HG02840 (cell line): Measurements from ENCODE around the gene HMCN1.

Experiments used
- ATAC-seq: cut with Tn5 transposase; IDR thresholded peaks from one replicate; pipeline ENCODE4 v1.9.1; 2021; ENCODE audit warnings: mild to moderate bottlenecking, moderate library complexity, moderate number of reproducible peaks; ENCODE audit not compliant: unreplicated experiment, low FRiP score

The HMCN1 gene

DNA sequence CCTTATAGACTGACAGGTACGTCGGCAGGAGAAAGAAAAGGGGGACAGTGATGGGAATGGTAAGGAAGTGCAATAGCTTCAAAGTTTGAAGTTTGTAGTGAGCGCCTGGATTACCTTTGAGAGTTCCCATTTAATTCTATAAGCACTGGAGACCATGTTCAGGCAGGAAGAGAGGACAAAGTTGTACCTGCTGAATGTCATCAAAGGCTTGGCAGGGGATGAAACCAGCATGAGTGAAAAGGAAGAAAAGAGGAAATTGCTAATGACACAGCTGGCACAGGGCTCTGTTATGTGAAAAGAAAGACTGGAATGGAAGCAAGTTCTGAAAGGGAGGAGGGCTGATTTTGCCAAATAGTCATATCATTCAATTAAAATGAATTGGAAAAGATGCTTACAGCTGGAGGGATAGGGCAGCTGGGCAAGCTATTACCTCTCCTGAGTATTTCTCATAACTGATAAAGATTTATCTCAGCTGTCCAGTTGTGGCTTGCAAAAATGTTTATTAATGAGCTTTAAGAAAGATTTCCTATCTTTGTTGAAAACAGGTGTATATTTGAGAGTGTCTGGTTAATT, 109.2 kb downstream of the HMCN1 start:
- ATAC-seq = no peak

DNA sequence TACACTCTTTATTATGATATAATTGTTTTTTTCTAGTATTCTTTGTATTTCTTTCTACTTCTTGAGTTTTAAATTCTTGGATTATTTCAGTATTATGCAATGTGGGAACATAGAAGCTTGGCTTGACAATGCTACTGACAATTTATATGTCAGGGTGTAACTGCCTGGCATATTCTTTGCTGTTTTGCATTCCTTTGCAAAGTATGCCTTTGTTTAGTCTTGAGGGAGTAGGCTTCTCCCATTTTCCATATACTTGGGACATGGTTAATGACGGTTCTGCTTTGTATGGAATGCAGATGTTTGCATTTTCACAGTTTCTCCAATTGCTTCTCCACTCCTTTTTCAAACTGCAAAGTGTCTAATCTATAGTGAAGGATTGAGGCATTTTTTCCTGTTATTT, 109.8 kb downstream of the HMCN1 start:
- ATAC-seq = no peak

- no peak for ATAC-seq
Observed at GRCh38 chr1:185846672-185847444, 112.7 kb downstream of the HMCN1 start.

DNA sequence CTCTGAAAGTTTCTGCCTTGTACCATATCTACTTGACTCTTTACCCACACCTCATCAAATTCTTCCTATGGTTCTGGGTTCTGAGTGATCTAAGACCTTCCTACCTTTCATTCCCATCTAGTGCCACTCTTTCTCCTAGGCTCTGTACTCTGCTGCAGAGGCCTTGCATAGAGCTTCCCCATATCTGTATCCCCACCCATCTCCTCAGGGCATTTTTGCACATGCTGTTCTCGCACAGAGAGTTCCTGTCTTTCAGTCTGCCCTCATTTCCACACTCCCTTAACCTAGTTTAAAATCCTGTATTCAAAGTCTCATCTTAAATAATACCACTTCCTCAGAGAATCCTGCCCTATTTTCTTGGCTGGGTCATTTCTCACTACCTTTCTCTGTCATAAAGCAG, 114.8 kb downstream of the HMCN1 start:
- no peak for ATAC-seq

GRCh38 chr1:185850366-185850765, 116.2 kb downstream of the HMCN1 start:
- no peak for ATAC-seq

DNA sequence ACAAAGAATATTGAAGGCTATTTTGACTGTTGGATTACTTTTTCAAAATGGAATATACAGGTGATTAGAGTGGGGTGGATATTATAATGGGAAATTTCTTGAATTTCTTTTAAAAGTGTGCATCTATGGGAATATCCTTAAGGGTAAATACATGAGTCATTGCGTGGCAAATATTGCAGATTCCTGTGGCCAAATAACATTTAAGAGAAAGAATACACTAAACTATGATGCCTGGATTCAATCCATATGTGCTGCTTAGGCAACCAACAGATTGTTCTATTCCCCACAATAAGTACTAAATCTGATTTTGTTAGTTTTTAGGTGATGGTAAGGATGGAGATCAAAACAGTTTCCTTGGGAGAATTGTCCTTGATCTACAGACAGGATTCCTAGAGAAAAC, 119.5 kb downstream of the HMCN1 start:
- ATAC-seq = no peak

- no peak for ATAC-seq
Observed at GRCh38 chr1:185856482-185856881, 122.3 kb downstream of the HMCN1 start.

DNA sequence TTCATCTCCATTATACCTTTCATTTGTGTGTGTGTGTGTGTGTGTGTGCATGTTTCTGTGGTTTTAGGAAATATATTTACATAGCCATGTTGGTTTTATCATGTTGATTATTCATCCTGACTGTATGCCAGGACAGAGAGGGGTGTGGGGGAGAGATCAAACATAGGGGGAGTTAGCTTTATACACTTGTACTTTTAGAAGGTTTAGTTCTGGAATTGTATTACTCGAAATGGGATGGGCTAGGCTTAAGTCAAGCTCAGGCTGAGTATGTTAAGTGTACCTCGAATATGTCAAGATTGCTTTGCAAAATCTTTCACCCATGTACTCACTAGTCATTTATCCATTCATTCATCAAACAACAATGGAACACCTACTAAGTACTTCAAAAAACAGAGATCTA, 123.3 kb downstream of the HMCN1 start:
- no peak for ATAC-seq

- no peak for ATAC-seq
Observed at GRCh38 chr1:185860311-185860710, 126.1 kb downstream of the HMCN1 start.

DNA sequence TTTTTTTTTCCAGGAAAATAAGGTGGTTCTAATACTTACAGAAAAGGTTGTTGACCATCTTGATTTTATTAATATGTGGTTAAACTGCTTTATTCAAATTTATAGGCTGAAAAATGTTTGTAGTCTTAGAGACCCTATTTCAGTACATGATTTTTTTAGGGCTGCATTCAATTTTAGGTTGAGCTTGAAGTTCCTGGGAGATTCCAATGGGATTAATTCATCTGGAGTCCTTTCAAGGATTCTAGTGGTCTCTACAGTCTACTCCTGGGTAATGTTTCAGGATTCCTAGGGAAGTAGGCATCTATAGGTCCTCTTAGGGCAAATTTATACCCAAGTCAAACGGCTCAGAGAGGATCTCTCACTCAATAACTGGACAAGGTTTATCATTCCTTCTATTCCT, 126.7 kb downstream of the HMCN1 start:
- no peak for ATAC-seq

GRCh38 chr1:185861630-185862029, 127.4 kb downstream of the HMCN1 start:
- ATAC-seq = no peak

GRCh38 chr1:185862235-185862634, 128.0 kb downstream of the HMCN1 start:
- ATAC-seq = no peak

DNA sequence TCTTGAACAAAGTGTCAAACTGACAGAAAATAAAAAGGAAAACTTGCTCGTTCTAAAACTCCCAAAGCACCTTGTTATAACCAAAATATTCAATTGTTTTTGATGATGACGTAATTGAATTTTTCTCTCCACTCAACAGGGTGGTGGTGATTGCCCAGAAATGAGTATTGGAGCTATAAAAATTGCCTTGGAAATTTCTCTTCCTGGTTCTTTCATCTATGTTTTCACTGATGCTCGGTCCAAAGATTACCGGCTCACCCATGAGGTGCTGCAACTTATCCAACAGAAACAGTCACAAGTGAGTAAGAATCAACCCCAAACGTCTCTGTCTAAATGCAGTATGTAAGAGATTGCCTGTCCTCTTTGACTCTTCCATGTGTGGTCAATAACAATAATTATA, 130.1 kb downstream of the HMCN1 start:
- no peak for ATAC-seq

DNA sequence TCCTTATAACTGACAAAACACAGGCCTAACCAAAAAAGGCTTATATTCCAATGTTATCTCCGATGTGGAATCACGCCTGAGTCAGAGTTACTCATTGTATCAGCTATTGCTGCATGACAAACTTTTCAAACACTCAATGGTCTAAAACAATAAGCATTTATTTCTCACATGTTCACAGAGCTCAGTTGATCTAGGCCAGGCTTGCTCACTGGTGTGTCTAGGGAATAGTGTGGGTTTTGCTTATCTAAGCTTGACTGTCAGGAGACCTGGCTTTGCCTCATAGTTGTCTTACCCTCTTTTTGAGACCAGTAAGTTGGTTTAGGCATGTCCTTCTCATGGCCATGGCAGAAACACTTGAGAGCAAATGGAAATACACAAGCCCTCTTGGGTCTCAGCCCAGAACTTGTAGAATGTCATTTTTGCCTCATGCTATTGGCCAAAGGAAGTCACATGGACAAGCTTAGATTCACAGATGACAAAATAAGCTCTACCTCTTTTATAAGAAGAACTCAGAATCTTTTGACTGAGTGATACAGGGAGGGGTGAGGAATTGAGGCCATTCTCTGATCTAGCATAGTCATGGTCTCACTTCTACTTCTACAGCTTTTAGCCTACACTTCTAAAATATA, 130.8 kb downstream of the HMCN1 start:
- no peak for ATAC-seq

DNA sequence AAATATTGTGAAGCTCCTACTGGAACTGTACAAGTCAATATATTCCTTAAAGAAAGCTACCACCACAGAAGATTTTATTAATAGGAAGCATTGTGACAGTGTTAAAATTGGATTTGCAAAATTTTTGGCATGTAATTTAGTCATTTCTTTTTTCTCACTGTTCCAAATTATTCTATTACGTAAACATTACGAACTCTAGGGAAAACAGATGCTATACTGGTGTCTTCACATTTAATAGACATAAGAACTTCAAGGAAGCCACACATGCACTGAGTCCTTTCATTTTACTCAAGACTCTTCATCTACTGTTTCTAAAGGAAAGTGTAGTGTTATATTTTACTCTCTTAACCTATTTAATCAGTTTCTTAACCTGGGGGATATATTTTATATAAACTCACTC, 135.4 kb downstream of the HMCN1 start:
- no peak for ATAC-seq

DNA sequence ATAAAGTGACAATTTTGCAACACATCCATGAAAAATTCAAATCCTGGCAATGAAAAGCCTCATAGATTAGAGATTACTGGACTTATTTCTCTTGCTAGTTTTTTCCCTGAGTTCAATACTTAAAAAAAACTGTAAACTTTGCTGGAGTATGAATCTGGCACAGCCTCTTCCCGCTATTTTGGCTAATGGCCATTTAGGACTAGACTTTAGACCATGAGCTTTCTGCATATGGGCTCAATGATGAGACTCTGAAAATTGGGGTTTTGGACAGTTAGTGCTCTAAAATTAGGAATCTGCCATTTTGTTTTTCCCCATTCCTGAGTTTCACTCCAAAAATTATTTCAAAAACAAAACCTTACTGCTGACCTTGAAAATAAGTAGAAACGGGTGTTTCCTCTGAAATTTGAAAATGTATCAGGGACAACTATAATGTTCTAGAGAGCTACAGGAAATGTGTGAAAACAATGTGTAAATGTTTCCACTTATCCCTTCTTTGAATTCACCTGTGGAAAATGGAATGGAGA, 137.5 kb downstream of the HMCN1 start:
- no peak for ATAC-seq

- ATAC-seq = no peak
Observed at GRCh38 chr1:185874246-185874645, 140.1 kb downstream of the HMCN1 start.

DNA sequence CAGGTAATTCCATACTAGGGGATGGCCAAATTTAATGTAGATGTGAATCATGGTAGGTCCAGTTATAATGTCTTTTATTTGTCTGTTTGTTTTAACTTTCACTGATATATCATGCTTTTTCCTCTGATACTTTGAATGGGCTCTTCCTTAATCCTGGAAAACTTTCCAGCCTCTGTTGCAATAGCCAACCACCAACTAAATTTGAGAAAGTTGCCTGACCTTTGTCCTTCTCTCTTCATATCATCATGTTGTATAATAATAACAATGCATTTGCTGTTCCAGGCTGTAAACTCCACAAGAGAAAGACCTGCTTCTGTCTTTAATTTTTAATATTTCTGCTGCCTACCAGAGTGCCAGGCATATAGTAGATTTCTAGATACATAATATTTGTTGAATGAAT, 146.1 kb downstream of the HMCN1 start:
- no peak for ATAC-seq

GRCh38 chr1:185880779-185881333, 146.7 kb downstream of the HMCN1 start:
- ATAC-seq = no peak

- ATAC-seq = no peak
Observed at GRCh38 chr1:185886046-185886445, 151.9 kb downstream of the HMCN1 start.

DNA sequence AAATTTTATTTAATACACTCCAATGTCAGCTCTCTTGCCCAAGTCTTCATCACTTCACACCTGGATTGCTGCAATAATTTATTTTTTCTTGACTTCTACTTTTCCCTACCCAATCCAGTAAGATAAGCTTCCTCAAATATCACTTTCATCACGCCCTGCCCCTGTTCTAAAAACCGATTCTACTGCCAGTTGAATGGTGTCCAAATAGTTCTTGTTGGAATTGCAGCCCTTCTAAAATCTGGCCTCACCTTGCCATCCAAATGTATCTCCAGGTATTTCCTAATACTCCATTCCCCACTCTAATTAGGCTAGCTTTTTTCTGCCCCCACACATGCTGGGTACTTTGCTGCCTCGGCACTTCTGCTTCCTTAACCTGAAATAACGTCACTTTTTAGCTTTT, 152.5 kb downstream of the HMCN1 start:
- ATAC-seq = no peak
